NCI-H2029 (cell line): Measurements from ENCODE around the gene WEE2.
A peak's percentile ranks its signal among the peaks of the same experiment; 100 is the strongest.
"Not testable (repeated sequence)": the region's sequence is repeated elsewhere in the genome, so short reads cannot be mapped to it uniquely, and the experiment has no call there.

ENCODE experiments used
- DNase-seq: peaks from one replicate; lab custom pipeline; 2025; lab: John Stamatoyannopoulos, UW

The WEE2 gene

DNA sequence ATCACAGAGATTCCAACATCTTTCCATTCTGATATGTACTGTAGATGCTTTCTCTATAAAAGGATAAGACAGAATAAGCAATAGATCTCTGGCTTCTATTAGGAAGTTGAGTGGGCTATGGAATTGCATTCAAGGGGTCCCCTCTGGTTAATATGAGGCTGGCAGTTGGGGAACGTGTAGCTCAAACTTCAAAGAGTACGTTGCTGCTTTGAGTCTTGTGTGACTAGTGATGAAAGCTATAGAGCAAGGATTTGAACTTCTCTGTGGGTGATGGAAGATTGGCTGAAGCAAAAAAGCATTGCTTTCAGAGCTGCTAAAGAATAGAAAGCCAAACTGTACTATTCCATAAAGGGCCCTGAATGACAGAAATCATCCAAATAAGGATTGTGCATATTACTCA is 6.4 kb downstream of the WEE2 start:
- DNase-seq: no peak

DNA sequence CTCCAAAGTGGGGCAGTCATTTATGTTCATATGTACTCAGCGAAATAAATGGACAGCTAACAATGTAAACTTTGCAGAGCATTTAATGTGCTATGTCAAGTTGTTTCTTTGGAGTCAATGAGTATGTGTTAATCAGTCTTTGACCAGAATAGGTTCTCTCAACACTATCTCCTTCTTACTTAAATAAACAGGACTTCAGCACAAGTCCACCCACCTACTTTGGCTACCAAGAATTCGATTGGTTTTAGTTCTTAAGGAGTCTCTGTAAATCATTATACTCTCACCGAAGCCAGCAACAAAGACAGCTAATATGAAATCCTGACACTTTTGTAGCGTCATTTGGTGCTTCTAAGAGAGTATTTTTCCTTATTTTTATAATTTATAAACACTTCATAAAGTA is 6.9 kb downstream of the WEE2 start:
- no peak for DNase-seq

DNA sequence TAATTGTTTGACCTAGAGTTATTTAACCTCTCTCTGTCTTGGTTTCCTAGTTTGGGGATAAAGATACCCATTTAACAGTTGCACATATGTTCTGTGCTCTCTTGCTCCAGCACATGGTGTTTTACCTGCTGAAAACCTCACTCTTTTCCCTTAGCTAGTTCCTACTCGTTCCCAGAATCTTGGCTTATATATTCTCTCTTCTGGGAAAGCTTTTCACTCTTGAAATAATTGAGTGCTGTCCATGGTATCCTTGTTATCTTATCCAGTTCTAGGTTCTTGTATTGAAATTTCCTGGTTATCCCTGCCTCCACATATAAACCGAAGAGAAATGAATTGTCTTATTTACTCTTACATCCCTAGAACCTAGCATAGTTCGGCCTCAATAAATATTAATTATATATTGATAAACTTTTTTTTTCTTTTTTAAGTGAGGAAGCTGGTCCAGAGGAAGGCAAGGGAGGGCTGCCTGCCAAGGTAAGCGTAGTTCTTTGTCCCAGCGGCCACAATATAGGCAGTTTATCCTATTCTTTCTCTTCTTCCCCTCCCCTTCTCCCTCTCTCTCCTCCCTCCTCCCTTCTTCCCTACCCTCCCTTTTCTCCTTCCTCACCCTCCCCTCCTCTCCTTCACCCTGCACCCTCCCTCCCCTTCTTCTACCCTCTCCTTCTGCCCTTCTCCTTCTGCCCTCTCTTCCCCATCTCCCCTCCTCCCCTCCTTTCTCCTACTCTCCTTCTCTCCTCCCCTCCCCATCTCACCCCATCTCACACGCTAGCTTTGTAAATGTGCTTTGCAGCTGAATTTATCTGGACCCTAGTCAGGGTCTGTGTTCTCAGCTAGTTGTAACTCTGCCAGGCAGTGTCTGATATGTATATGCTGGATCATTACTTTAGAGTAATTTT is 7.9 kb downstream of the WEE2 start:
- no peak for DNase-seq

DNA sequence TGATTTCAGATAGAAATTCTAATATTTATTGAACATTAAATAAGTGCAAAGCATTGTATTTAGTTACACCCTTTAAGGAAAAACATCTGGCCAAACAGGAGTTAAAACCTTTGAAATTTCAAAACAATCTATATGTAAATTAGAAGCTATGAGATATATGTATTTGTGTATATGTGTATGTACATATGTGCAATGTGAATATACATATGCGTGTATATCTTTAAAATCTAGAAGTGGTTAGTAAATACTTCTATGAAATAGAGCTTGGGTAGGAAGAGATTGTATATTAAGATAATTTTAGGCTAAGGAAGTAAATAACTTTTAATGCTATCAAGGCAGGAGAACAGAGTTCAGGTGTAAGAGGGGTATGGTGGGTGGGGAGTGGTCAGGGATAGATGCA is 9.3 kb downstream of the WEE2 start:
- no peak for DNase-seq

DNA sequence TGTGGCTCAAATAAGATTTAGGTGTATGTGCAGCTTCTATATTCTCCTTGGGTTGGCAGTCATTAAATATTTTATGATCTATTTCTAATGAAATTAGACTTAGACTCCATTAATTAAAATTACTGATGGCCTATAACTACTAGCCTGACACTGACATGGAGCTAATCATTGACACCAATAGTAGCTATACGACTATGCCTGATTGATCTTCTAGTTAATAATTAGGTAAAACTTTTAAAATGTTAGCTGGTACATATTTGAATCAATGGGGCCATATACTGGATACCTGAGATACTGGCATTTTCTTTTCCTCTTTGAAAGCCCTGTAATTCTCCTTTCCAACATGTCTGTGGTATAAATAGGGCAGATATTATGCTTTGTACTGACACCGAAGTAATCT is 14.4 kb downstream of the WEE2 start:
- no peak for DNase-seq

DNA sequence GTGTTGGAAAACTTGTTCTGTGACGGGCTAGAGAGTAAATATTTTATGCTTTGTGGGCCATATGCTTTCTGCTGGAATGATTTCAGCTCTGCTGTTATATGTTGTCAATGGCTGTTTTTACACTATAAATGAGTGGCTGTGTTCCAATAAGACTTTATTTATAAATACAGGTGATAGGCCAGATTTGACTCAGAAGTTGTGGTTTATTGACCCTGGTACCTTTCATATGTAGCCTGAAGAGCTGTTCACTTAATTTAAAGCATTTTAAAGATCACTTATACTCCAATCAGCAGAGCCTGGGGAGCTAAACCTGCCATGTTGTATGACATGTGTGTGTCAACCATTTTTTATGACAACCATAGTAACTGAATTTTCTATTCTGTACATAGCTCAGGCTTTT is 20.9 kb downstream of the WEE2 start:
- no peak for DNase-seq

DNA sequence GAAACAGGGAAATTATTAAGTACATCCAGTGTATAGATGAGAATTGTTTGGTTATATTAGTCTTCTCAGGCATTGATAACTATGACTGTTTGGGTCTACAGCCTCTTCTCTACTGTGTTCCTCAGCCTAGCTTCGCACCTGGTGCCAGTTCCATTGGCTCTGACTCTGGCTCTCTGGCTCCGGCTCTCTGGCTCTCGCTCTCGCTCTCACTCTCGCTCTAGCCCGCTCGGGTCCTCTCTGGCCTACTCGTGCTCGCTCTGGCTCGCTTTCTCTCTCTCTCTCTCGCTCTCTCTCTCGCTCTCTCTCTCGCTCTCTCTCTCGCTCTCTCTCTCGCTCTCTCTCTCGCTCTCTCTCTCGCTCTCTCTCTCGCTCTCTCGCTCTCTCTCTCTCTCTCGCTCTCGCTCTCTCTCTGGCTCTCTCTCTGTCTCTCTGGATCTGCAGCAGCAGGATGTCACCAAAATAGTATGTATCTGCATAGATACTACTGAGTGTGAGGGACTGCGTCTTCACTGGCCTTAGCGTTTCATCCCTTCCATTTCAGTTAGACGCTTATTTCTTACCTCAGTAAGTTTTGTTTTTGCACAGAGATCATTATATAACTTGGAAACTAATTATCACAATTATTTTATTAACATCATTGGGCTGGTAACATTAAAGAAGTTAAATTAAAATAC is 23.5 kb downstream of the WEE2 start:
- DNase-seq: no peak

DNA sequence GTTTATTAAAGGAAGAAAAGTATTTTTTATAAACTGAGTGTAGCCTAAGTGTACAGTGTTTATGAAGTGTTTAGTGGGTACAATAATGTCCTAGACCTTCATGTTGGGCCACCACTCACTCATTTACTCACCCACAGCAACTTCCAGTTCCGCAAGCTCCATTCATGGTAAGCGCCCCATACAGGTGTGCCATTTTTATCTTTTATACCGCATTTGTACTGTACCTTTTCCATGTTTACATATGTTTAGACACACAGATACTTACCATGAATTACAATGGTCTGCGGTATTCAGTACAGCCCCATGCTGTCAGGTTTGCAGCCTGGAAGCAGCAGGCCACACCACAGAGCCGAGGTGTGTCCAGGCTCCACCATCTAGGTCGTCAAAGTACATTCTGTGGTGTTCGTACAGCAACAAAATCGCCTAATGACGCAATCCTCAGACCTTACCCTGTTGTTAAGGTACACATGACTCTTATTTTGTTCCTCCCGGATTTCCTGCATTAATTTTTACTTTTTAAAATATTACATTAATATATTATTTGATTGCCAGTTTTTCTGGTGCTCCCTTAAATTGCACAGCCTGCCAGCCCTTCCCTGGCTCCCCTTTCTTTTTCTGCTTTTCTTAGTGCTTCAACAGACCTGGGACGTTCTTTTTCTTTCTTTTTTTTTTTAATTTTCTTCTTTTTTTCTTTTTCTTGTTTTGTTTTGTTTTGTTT is 29.1 kb downstream of the WEE2 start:
- DNase-seq: peak; percentile 9

DNA sequence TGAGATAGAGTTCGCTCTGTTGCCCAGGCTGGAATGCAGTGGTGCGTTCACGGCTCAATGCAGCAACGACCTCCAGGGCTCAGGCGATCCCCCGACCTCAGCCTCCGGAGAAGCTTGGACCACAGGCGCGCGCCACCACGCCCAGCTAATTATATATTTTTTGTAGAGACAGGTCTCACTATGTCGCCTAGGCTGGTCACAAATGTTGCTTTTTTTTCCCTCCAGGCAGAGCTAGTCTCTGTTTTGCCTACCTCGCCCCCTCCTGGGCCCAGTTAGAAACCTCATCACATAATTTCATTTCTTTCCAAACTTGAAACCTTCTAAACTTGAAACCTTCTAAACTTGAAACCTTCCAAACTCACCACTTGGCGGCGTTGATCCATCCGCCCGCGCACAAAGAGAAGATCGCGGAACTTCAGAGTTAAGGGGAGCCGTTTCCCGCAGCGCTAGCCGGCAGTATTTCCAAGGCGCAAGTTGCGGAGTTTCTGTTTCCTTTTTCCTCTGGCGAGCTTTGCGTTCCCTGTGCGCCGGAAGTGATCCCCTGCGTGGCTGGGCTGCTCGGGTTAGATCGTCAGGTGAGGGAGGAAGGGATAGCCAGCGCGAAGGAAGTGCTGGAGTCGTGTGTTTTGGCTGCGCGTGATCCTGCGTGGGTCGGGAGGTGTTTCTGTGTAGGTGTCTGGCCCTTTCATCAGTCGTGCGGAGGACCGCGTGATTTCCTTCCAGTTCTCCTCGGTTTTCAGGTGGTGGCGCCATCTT is 29.9 kb downstream of the WEE2 start, which contains the start of gene SSBP1:
SSBP1 (plus strand) TSS at position 523 of the 756 bp plus-strand sequence. CDS start 809 bp downstream, outside the sequence.
- peak; percentile 90 for DNase-seq

DNA sequence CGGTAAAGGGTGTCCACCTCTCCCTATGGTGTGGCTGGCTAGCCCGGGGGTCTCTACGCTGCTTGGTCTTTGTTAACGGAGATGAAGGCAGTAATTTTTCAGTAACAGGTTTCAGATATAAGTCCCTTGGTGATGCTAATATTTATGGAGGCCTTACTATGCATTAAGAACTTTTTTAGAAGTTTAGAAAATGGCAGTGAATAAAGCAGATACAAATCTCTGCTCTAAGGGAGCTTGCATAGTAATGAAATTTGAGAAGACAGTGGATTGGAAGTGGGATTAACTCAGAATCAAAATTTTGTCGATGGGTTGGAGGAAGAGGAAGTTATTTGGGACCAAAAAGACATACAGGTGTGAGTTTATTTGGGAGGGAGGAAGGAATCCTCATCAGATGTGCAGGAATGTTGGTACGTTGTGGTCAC is 30.4 kb downstream of the WEE2 start:
- no peak for DNase-seq

DNA sequence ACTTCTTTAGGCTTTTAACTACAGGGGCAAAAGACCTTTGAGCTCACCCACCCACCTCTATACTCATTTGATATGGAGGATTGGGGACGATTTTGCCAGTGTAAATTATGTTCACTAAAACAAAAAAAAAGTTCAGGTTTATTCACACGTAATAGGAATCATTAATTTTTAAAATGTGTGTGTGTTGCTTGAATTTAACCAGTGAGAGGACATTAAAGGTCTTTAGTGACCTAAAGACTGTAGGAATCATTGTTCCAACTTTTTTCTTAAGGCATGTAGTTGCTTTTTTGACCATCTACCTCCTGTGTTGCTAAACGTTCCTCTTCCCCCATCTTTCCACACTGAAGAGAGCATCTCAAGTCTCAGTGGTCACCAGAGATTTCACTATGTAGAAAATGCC is 31.1 kb downstream of the WEE2 start:
- DNase-seq: no peak

DNA sequence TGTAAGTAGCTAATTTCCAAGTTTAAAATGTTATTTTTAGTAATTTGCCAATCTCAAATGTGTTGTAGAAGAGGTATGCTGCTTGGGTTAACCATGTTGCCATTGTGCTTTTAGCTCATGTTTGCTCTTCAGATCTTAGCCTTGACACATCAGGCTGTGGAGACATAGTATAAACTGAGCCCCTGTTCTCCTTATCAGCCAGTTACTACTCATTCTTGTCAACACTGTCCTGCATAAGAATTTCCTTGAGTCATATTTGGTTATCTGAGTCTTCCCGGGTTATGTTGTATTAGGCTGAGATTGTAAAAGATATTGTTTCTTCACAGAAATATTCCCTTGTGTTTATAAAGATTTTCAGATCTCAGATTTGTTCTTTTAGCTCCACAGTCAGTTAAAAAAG is 34.1 kb downstream of the WEE2 start:
- no peak for DNase-seq

DNA sequence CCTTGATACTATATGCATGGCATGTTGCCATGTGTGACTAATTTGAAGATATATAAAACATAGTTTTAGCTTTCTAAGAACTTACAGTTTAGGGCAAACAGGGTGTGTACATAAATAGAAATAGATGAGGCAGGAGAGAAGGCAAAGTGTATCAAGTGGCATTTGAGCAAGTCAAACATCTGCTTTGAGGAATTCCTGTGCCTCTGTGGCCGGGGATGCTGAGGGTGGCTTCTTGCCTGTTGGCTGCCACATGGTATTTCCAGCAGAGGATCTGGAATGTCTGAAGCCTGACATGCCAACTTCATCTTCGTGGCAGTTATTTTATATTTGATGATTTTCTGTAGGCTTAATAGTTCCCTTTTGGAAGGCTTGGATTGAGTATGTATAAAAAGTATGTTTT is 36.0 kb downstream of the WEE2 start:
- DNase-seq: no peak

DNA sequence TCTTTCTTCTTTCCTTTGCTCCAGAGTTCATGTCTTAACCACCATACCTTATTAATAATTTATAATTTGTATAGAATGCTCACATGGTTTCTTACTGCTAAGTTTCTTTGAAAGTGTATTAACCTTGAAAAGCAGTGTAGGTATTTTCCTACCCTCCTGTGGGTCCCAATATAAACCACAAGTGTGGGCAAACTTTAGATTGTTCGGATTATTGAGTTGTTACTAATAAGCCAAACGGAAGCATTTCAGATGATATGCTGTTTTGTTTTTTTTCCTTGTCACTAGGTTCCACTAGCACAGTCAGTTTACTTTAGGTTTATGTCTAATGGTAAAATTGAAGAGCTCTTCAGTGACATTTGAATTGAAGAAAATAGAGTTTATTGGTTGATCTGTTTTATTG is 40.2 kb downstream of the WEE2 start:
- no peak for DNase-seq

DNA sequence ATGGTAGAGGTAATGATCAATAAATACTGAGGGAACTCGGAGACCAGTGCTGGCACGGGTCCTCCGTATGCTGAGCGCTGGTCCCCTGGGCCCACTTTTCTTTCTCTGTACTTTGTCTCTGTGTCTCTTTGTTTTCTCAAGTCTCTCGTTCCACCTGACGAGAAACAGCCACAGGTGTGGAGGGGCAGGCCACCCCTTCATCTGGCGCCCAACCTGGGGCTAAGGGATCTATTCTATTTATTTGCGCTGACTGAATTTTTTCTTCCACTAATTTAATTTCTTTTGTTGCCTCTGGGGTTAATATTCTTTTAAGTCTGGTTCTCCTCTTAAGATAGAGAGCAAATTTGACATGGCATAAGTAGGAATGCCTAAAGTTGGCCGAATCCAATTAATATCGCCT is 43.8 kb downstream of the WEE2 start:
- not testable (repeated sequence) for DNase-seq

DNA sequence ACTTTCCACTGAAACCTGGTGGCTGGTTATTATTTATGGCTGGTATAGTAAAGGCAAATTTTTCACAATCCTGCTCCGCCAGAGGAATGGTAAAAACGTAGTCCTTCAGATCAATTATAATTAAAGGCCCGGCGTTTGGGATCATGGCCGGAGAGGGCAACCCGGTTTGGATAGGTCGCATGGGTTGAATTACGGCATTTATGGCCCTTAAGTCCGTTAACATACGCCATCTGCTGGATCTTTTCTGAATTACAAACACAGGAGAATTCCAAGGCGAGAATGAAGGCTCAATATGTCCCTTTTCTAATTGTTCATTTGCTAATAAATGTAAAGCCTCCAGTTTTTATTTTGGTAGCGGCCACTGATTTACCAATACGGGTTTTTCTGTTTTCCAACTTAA is 44.5 kb downstream of the WEE2 start:
- DNase-seq: no peak

DNA sequence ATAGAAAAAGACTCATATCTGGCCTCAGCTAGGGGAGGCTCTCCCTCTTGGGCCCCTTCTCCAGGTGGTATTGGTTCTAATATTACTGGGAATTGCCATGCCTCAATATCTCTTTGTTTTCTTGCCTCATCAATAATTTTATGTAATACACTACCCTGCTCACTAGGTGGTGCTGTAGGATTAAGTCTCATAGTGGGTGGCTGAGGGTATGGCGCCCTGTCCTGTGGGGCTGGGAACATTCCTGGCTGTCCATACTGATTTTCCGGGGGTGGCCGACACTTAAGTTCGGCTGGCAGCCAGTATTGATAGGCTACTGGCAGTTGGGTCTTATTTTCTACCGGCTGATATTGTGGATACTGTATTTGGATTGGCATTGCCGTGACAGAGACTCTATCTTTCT is 46.8 kb downstream of the WEE2 start:
- no peak for DNase-seq

DNA sequence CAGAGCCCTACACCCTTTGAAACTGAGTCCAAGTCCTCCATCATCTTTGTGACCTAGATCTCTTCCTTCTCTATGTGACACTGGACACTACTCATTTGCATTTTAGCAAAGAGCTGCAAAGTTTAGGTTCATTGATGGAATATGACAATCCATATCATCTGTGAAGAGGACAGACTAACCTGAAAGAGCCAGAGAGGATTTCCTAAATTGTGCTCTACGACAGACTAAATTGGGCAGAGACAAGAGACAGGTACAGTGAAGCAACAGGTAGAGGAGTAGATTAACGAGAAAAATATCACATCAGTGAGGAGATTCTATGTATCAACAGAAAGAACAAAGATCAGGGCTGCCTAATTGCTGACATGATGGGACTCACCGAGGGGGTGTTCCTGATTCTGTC is 55.6 kb downstream of the WEE2 start, which contains the start of gene TAS2R3:
TAS2R3 (plus strand) TSS at position 301 of the 400 bp plus-strand sequence; CDS start at position 363, 62 bp downstream.
- DNase-seq: no peak

DNA sequence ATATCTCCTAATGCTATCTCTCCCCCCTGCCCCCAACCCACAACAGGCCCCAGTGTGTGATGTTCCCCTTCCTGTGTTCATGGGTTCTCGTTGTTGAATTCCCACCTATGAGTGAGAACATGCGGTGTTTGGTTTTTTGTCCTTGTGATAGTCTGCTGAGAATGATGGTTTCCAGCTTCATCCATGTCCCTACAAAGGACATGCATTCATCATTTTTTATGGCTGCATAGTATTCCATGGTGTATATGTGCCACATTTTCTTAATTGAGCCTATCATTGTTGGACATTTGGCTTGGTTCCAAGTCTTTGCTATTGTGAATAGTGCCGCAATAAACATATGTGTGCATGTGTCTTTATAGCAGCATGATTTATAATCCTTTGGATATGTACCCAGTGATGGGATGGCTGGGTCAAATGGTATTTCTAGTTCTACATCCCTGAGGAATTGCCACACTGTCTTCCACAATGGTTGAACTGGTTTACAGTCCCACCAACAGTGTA is 62.0 kb downstream of the WEE2 start:
- DNase-seq: not testable (repeated sequence)

DNA sequence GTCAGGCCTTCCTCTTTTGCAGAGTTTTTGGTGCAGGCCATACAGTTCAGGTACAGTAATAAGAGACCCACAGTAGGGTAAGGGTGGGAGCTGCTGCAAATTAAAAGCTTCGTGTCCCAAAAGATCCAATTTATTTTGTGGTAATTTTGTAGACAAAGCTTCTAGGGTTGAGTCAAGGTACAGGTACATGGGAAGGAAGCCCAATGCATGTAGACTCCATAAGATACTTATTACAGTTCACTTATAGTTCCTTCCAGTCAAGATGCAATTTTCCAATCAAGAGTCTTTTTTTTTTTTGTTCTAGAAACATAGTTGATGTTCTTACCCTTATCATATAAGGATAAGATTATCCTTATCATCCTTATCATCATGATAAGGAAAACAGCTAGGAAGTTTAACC is 68.2 kb downstream of the WEE2 start, which contains the start of gene TAS2R4:
TAS2R4 (plus strand) TSS at position 301 of the 400 bp plus-strand sequence. CDS start 1,815 bp downstream, outside the sequence.
- no peak for DNase-seq
